Stimulated activated CD4-positive, alpha-beta T cell treated with anti-CD3 and anti-CD28 coated beads, TNF-alpha, amount 100 ng/mL, for 4 hours (primary cell): Measurements from ENCODE around the gene GLRX3.

Source experiments
- DNase-seq, 3 experiments: peaks; one replicate each; pipeline ENCODE4 v3.0.0-alpha.2; 2020; ENCODE audit warnings: low read depth in 3 of 3

The GLRX3 gene

DNA sequence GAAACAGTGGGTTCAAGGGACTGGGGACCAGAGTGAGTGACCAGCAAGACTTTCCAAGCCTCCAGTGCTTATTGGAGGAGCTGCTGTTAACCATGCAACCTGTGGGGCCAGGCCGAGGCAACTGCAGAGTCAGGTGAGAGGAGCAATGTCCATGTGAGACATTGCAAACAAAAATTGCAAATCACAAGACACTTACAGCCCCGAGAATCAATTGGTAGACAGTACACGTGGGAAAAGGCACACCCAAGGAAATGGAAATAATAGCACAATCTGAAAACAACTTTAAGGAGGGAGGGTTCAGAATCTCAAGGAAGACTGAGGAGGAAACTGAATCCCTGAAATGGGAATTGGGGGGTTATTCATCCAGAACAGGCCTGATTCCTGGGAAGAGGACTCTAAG is 72.6 kb downstream of the GLRX3 start:
- no peak for DNase-seq

DNA sequence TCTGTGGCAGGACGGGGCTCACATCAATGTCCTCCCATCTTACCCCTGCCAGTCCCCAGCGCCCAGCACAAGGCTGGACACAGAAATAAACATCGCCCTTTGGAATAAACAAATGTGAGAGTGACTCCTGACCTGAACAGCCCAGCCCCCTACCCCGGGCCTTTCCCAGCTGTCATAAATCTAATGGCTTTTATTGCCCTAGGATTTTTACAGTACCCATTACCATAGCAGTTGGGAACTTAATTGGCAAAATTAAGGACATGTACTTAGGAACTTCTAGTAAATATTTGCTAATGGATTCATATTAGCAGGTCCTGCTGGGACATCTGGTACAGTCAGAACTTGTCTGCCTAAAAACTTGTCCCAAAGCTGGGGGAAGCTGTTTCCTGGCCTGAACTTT is 76.6 kb downstream of the GLRX3 start:
- no peak for DNase-seq

DNA sequence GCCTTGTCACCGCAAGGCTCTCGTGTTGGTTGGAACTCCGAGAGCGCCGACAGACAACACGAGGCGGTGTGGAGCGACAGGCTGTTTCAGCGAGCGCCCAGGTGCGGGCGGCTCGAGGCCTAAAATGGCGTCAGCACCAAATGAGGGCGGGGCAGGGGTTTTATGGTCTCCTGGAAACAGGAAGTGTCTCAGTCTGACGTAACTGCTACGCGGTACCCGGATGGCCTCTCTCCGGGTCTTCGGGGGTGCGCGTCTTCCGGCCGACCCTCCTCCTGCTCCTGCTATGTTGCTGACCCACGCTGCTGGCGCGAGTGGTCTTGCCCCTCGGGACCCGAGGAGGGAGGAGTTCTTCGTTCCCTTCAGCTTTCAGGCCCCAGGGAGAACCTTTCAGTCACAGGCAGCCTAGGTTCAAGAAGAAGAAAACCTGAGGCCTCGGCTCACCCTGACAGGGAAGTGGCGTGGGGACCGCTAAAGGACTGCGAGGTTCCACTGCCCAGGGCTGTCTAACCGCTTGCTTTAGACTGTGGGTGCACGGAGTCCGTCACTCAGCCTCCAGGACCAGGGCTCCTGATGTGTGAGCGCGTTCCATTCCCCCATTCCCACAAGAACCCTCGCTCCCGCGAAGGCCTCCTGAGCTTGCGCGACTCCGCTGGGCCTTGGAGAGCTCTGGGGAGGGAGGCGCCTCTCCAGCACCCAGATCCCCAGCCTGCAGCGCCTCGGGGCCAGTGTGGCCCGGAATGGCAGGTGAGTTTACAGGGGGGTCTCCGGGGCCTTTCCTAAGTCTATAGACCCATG is 77.3 kb downstream of the GLRX3 start:
- DNase-seq: no peak

DNA sequence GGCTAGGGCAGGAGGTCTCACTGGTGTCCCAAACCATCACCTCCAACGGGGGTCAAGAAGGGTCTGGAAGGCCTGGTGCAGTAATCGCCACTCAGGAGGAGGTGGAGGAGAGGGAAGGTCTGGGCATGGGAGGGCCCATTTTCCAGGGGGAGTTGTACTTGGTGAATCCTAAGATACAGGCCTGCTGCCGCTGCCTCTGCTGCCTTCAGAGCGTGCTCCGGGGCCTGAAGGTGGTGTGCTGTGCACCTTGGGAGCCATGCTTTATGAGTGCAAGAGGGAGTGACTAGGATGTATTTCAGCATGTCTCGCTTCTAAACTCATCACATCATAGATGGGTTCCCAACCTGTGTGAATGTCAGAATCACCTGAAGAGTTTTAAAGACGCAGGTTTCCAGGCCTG is 78.2 kb downstream of the GLRX3 start:
- DNase-seq: no peak

DNA sequence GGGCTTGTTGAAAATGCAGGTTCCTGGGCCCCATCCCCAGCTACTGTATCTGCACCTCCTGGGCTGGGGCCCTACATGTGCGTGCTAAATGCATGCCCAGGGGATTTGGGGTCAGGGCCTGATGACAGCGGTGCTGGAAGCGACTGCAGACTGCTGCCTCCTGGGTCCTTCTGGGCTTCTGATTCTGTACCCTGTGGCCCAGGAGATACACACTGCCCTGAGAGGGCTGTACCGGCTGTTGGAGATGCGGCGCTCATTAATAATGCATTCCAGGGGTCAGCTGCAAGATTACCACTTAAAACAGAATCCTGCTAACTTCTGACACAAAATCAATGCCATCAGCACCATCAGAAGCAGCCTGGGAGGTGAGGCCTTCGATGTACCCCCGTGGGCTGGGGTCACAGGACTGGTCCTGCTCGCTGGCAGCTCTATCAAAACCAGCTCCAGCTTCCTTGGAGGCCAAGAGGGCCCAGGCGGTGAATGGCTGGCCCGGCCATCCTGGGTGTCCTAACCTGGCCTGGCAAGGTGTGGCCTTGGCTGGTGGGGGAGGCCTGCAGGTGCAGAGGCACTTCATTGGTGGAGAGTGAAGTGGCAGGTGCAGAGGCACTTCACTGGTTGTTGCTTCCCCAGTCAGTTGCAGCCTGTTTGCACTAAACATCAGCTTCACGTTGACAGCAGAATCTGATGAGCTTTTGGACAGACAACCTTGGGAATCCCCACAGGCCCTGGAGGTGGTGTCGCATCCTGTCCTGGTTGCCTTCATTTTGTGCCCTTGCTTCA is 79.2 kb downstream of the GLRX3 start:
- no peak for DNase-seq

DNA sequence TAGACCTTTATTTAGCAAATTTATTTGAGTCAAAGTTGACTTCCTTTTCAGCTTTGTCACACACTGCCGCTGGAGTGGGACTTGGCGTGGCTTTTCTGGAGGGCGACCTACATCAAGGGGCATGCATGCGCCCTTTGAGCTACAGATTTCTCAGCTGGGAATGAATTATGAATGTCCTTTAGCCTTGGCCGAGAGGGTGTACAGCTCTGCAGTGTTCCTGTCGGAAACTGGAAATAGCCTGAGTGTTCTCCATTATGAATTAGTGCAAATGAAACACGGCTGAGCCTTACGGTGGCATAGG is 79.7 kb downstream of the GLRX3 start:
- DNase-seq: no peak

DNA sequence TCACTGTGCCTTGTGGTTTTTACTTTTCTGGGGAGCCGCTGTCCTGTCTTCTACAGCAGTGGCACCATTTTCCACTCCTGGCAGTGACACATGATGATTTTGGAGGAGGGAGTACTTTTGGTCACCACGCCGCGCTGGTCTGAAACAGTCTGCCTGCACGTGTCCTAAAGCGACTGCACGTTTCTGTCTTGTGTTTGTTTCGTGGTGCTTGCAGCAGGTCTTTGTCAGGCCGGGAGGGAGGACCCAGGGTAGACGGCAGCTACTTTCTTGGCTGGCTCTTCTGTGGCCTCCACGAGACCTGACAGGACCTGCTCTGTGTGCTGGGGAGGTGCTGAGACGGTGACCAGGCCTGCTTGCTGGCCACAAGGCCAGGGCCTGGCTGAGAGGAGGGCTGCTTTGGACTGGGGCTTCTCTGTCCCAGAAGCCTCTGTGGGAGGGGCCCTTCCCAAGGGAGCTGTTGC is 82.0 kb downstream of the GLRX3 start:
- no peak for DNase-seq

DNA sequence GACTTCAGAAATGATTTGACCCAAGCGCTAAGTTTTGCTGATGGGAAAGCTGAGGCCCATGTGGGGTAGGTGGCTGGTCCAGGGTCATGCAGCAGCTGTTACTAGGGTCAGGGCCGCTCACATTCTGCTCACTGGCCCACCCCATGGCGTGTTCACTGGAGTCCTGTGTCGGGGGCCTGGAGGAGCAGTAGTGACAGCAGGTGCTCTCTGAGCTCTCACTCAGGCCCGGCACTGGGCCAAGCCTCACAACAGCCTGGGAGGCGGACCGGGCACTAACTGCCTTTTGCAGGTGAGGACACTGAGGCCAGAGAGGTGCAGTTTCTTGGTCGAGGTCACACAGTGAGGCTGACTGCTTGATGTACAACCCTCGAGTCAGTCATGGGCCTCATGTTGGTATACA is 82.7 kb downstream of the GLRX3 start:
- DNase-seq: no peak

DNA sequence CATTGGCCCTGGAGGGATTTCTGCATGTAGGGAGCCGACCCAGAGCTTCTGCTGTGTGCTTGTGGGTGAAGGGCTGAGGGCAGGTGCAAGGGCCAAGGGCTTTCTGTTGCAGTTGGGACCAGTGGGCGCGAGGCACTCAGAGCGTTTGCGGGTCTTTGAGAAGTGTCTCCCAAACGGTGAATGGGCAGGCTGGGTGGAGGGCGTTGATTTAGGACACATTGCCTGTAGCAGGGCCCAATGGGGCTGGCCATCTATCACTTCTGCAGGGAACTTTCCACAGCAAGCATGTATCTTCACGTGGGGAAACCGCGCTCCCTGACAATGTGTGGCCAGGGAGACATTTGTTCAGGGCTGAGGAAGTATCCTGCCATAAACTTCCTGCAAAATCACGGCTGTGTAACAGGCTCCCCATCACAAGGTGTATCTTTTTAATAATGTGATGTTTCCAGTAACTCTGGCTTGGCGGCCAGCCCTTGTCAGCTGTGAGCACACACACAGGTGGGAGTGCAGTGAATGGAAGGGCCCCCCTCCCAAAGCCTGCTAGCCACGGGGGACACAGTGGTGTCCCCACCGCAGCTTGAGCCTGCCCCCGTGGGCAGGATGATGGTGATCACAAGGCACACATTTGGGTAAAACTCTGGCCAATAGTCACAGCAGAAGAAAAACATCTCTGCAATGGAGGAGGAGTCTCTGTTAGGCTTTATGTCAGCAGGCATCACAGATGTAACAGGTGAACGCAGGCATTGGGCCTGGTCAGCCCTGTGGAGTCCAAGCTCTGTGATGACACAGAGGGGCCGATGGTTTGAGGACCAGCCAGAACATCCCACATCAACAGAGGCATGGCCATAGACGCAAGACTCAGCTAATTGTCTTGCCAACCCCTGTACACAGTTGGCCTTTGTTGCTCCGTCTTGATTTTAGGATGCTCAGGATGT is 84.3 kb downstream of the GLRX3 start:
- no peak for DNase-seq

DNA sequence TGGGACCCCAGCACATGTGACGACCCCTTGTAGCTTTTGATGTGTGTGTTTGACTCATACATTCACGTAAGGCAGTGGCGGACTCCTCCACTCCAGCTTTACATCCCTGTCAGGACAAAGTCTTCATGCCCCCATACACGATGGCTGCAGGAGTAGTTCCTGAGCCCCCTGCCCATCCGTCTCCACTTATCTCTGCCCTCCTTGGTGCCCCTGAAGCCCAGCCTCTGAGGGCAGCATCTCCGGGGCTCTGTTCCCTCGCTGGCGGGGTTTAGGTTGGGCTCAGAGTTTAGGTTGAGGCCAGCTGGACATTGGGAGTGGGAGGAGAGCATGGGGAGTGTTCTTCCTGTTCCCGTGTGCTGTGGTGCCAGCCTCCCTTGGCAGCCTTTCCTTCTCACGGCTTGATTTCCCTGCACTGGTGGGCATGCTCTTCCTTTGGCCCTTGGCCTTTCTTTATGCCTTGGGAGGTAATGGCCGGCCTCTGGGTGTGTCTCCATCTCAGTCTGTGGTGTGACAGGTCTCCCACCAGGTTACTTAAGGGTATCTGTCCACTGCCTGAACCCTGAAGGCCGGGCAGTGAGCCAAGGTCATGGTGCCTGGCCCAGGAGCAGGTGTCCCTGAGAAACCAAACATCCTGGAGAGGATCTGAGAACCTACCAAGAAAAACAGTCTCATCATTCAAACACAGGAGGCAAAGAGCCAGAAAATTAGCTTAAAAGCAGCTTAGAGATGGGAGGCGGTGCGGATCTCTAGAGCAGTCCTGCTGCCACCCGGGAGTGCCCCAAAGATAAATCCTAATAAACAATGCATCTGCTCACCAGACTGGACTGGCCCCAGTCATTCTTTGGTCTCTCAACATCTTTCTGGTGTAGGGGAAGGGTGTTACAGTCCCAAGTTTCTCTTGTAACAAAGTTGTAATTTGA is 85.5 kb downstream of the GLRX3 start:
- no peak for DNase-seq

DNA sequence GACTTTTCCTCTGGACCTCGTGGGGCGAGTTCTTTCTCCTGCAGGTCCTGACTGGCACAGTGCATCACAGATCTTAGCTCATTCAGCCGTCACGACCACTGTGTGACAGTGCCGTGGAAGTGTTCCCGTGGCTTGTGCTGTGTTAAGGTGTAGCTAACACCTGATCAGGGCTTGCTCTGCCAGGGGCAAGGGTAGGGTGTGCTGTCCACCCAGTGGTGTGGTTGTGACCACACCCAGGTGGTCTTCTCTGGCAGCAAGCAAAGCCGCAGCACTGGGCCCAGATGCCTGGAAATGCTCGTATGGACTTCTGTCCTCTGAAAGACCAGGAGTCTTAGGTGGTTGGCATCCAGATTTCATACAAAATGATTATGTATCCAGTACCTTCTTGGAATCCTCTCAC is 86.2 kb downstream of the GLRX3 start:
- DNase-seq: no peak

DNA sequence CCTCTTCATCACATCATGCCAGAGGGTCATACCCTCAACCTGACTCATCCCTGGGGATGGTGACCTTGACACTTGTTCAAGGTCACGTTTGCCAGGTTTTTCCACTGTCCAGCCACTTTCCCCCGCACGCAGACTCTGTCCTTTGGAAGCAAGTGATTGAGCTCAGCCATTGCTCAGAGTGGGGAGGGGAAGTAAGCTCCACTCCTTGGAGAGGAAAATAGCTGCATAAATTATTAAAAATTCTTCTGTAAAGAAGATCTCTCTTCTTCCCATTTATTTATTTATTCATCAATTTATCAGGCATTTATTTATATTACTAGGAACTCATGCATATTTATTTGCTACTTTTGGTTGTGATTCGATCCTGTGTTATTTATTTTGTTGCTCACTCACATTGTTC is 88.0 kb downstream of the GLRX3 start:
- no peak for DNase-seq

DNA sequence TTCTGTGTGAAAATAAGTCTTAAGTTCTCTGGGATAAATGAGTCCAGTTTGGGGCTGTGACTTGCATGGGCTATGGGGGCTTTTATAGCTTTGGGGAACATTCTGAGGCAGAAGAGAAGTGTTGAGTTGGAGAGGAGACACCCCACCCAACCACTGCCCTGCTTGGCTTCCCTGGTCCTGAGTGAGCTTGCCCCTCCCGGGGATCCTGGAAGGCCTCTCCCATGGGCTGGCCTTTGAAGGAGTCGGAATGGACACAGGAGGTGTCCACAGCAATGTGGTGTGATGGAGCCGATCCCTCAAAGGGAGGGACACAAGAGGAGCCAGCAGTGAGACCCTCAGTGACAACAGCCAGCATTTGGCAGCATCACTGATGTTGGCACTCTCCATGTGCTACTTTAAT is 89.8 kb downstream of the GLRX3 start:
- no peak for DNase-seq

DNA sequence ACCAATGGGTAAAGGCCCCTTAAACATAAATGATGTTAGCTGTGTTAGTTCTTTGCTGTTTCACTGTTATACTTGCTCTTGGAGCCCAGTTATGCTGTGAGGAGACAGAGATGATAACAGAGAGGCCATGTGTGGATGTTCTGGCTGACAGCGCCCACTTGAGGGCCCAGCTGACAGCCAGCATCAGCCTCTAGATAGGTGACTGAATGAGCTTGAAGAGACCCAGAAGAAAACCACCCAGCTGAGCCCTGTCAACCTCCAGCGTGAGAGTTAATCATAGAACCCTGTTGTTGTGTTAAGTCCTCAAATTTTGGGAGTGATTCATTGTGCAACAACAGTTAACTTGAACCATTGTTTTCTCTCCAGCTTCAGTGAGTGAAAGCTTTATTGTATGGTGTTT is 91.7 kb downstream of the GLRX3 start:
- no peak for DNase-seq
